Peyer's patch (tissue), 4 donors: ENCODE measurements around the gene DDB1.

Experiments
- CTCF ChIP-seq, 6 experiments: fragments of 450-650 bp in 4 of 6; fragments of 200-600 bp in 2 of 6; sonication (generic) in 1 of 6; IDR thresholded peaks; one replicate each; pipeline ENCODE4 v1.5.1; 2017 to 2019; ENCODE audit warnings: antibody characterized with exemption in 6 of 6, mild to moderate bottlenecking in 3 of 6, moderate library complexity in 1 of 6
- POLR2A ChIP-seq, 2 donors: fragments of 450-650 bp; IDR thresholded peaks; one replicate each; pipeline ENCODE4 v1.5.1; 2017; ENCODE audit warnings: antibody characterized with exemption in 2 of 2, mild to moderate bottlenecking in 2 of 2, moderate library complexity in 2 of 2

- TF ChIP-seq CTCF (IDR thresholded peaks at IDR 0.05) (peak in 1 of 6 experiments; percentile 23), POLR2A (IDR thresholded peaks at IDR 0.05) (peak; percentile 63 to 88)
These were observed at the start of gene DDB1, which contains the start of gene TKFC for GRCh38 chr11:61332797-61333549.
